Adipose tissue (tissue), 3 donors: ENCODE measurements around the gene EDDM3A. TPM values are rescaled to one million over a fixed set of nuclear protein-coding genes. Genes with fewer than 3 reads are reported as not detected.
"Not testable (repeated sequence)": the region's sequence is repeated elsewhere in the genome, so short reads cannot be mapped to it uniquely, and the experiment has no call there.

Source experiments
- H3K27ac ChIP-seq: one replicate; pipeline ENCODE4 v1.5.1; 2013; ENCODE audit warnings: low read depth, low read length
- WGBS, 3 donors: extraction: QIAGEN DNeasy Blood & Tissue Kit; methylation state at CpG; one replicate each; pipeline ENCODE4 v1.1.7; 2013; 5-methylcytosine and 5-hydroxymethylcytosine counted together
- polyA plus RNA-seq, 3 donors: library from polyadenylated mRNA; stranded (reverse); fragments of 200-250 nt; gene quantifications; one replicate each; pipeline ENCODE4 v1.2.3, GENCODE V29; 2013
- donor health status: healthy with polysubstance abuse.
- donor health status: Bipolar disorder and iron deficiency.
- donor health status: healthy.

Gene EDDM3A
- polyA plus RNA-seq, 3 donors = not detected

GRCh38 chr14:20730891-20731290 lies 14.8 kb upstream of the EDDM3A start:
- WGBS, 3 donors = 70 to 78% (median 73%) methylated on average over 6 of the region's 6 CpGs
- no peak overlapping the region for H3K27ac ChIP-seq

- WGBS, 3 donors = 87 to 96% (median 93%) methylated on average over 5 of the region's 5 CpGs
- no peak overlapping the region for H3K27ac ChIP-seq
Measured at GRCh38 chr14:20732477-20732876, 13.2 kb upstream of the EDDM3A start.

DNA sequence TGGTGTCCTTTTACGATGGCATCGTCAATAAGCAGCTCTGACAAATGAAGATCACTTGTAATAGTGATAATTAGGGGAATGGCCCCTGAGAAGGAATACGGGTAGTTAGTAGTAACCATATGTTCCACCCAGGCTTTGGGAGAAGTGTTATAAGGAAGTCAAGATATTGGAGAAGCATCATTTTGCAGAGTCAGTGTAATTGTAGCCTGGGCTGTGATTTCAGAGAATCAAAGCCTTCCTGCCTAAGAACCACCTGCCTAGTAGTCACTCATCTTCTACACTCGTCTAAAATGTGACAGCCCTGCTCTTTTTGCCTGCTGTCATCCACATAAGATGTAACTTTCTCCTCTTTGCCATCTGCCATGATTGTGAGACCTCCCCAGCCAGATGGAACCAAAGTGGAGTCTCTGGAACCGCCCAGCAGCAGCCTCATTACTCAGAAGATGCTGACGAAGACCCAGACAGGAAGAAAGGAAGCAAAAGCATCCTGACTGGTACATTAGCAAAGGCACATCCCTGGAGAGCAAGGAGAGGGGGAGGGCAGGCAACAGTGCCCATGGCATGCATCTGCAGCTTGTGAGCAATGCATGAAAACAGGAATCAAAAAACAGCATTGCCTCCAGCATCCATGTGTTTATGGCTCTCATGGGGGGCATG lies 12.6 kb upstream of the EDDM3A start:
- 61 to 78% (median 61%) methylated on average over 6 of the region's 6 CpGs for WGBS, 3 donors
- no peak overlapping the region for H3K27ac ChIP-seq

- no peak overlapping the region for H3K27ac ChIP-seq
- 44 to 54% (median 46%) methylated on average over 6 of the region's 6 CpGs for WGBS, 3 donors
Measured at GRCh38 chr14:20733684-20734429, 11.8 kb upstream of the EDDM3A start.

GRCh38 chr14:20734430-20734806 lies 11.3 kb upstream of the EDDM3A start:
- no peak overlapping the region for H3K27ac ChIP-seq
- WGBS, 3 donors = 40 to 57% (median 42%) methylated on average over 4 of the region's 4 CpGs

DNA sequence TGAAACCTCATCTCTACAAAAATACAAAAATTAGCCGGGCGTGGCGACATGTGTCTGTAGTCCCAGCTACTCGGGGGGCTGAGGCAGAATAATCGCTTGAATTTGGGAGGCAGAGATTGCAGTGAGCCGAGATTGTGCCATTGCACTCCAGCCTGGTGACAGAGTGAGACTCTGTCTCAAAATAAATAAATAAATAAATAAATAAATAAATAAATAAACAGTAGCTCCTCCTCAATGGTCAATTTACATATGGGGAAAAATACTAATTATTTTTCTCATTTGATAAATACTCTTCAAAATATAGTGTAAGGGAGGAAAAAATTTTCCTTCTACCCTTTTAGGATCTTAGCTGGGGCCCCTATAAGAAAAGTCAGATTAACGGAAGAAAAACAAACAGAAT lies 7.4 kb upstream of the EDDM3A start:
- not testable (repeated sequence) for H3K27ac ChIP-seq
- 95 to 99% (median 96%) methylated on average over 7 of the region's 7 CpGs for WGBS, 3 donors

- 84 to 88% (median 87%) methylated on average over 4 of the region's 4 CpGs for WGBS, 3 donors
- H3K27ac ChIP-seq = no peak overlapping the region
Measured at GRCh38 chr14:20742132-20742531, 3.6 kb upstream of the EDDM3A start.

- WGBS, 3 donors = 81 to 86% (median 83%) methylated on average over 2 of the region's 2 CpGs
Measured at GRCh38 chr14:20743556-20743955, 2.1 kb upstream of the EDDM3A start.

DNA sequence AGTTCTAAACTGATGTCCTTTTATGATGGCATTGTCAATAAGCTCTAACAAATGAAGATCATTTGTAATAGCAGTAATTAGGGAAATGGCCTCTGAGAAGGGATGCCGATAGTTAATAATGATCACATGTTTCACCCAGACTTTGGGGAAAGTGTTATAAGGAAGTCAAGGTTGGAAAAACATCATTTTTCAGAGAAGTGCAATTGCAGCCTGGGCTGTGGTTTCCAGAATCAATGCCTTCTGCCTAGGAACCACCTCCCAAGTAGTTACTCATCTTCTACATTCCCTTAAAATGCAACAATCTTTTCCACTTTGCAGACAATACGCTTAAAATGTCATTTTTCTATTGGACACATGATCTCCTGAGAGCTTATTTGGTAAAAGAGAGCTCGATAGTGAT lies 879 bp downstream of the EDDM3A start:
- WGBS, 3 donors = 88% methylated on average over 3 of the region's 3 CpGs
- H3K27ac ChIP-seq = no peak overlapping the region

More at GRCh38 chr14:20743556-20743955, 2.1 kb upstream of the EDDM3A start:
- no peak overlapping the region for H3K27ac ChIP-seq

GRCh38 chr14:20748439-20748838 lies 2.8 kb downstream of the EDDM3A start:
- WGBS, 3 donors = 88 to 100% (median 93%) methylated on average over 2 of the region's 2 CpGs

DNA sequence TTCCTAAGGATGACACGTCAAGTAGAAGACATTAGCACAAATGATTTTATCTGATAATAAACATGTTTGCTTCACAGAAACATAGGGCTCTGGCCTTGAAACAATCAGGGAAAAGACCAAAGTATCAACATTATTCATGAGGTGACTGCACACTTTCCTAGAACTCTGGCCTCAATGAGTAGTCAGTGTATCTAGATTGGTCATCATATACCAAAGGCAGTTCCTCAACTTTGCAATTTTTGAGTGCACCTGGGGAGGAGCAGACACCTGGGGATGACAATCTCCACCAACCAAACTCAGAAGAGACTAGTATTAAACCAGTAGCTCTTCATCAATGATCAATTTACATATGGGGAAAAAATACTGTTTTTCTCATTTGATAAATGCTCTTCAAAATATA lies 4.5 kb downstream of the EDDM3A start:
- no peak overlapping the region for H3K27ac ChIP-seq
- WGBS, 3 donors = 47 to 76% (median 75%) methylated on average over 1 of the region's 1 CpG

More at GRCh38 chr14:20748439-20748838, 2.8 kb downstream of the EDDM3A start:
- no peak overlapping the region for H3K27ac ChIP-seq

GRCh38 chr14:20751963-20752562 lies 6.4 kb downstream of the EDDM3A start:
- no peak overlapping the region for H3K27ac ChIP-seq
- 87 to 92% (median 87%) methylated on average over 5 of the region's 5 CpGs for WGBS, 3 donors

DNA sequence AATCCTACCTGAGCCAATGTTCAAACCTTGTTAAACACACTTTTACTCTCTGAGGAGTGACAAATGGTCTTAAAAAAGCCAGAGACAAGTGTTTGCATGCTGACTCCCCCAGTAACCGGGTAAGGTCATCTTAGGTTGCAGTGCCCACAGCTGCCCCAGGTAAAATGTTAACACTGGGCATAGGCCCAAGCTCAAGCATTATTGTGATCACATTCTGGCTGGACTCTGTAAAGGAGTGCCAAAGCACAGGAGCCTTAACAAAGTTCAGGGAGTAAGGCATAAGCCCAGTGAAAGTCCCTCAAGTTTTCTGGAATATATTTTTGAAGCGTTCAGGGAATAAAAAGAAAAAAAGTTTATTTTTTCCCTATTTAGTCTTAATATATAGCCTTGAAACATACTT lies 8.6 kb downstream of the EDDM3A start:
- 39 to 90% (median 81%) methylated on average over 2 of the region's 2 CpGs for WGBS, 3 donors
- H3K27ac ChIP-seq = no peak overlapping the region

DNA sequence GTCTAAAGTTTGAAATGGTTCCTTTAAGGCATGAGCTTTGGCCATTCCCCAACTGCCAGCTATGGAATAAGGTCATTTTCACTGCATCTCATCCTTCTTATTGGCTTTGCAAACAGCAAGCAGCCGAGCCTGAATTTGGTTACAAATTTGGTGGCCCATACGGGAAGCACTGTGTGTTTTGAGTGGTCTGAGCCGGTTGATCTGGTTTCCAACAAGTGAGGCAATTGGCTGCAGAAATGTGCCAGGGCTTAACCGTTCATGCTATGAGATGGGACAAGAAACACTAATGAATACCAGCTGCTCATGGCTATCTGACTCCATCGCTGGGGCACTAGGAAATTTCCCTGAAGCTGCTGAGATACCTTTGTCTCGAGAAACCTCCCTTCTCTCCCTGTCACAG lies 9.3 kb downstream of the EDDM3A start:
- WGBS, 3 donors = 62 to 81% (median 81%) methylated on average over 6 of the region's 6 CpGs
- no peak overlapping the region for H3K27ac ChIP-seq

- H3K27ac ChIP-seq = no peak overlapping the region
- WGBS, 3 donors = 51 to 56% (median 52%) methylated on average over 4 of the region's 4 CpGs
Measured at GRCh38 chr14:20757965-20758364, 12.3 kb downstream of the EDDM3A start.

DNA sequence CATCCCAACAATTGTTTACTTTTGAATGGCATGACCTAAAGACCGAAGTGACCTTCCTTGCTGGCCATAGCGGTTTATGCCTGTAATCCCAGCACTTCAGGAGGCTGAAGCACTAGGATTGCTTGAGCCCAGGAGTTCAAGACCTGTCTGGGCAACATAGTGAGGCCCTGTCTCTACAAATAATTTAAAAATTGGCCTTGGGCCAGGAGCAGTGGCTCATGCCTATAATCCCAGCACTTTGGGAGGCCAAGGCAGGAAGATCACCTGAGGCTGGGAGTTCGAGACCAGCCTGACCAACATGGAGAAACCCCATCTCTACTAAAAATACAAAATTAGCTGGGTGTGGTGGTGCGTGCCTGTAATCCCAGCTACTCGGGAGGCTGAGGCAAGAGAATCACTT lies 13.8 kb downstream of the EDDM3A start:
- WGBS, 3 donors = 91 to 96% (median 94%) methylated on average over 3 to 5 of the region's 5 CpGs

GRCh38 chr14:20760950-20761349 lies 15.3 kb downstream of the EDDM3A start:
- no peak overlapping the region for H3K27ac ChIP-seq

More for the DNA sequence above, 13.8 kb downstream of the EDDM3A start:
- not testable (repeated sequence) for H3K27ac ChIP-seq

DNA sequence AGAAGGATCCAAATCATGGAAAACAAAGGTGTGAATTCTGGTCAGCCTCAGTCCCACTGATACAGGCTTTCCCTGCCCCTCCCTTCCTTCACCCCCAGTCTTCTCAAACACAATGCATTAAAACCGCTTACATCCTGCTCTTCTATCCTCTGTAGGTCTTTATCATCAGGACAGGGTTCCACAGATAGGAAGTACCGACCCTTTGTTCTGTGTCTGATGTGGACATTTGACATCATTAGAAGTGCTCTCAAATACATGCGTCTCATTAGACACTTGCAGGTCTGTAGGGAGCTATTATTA lies 22.9 kb downstream of the EDDM3A start:
- 70 to 82% (median 77%) methylated on average over 3 of the region's 3 CpGs for WGBS, 3 donors
- H3K27ac ChIP-seq = no peak overlapping the region

DNA sequence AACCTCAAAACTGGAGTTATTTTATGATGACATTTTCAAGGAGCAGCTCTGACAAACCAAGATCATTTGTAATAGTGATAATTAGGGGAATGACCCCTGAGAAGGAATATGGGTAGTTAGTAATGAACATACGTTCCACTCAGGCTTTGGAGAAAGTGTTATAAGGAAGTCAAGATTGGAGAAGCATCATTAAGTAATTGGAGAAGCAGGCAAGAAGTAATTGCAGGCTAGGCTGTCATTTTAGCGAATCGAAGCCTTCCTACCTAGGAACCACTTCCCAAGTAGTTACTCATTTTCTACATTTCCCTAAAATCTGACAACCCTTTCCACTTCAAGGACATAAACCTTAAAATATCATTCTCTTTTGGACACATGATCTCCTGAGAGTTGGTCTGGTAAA lies 23.7 kb downstream of the EDDM3A start:
- WGBS, 3 donors = 63 to 83% (median 73%) methylated on average over 3 of the region's 3 CpGs
- no peak overlapping the region for H3K27ac ChIP-seq

- H3K27ac ChIP-seq = no peak overlapping the region
- WGBS, 3 donors = 71 to 79% (median 72%) methylated on average over 3 of the region's 3 CpGs
Measured at GRCh38 chr14:20772650-20773049, 27.0 kb downstream of the EDDM3A start.
